ENCODE measurements around the gene FXYD6. TPM values are rescaled to one million over a fixed set of nuclear protein-coding genes. Genes with fewer than 3 reads are reported as not detected.

FXYD6 gene
- polyA plus RNA-seq, 1 of the 3 experiments (the other 2 are of a cell fraction) = 1.4 TPM

GRCh38 chr11:117855912-117856651, 20.4 kb downstream of the FXYD6 start:
- 71% methylated on average over 13 of the region's 13 CpGs for WGBS (ENCODE audit: low lambda C conversion rate)
- CTCF ChIA-PET = interaction anchor here (1.4 to 17.3 kb wide), 2 partner anchors 11 to 93 kb away, joined by 4 to 438 read pairs; no protein-coding TSS in a partner anchor
- Histone ChIP-seq H3K9me2 (no peaks in the 10 kb centered on the region), H2AFZ (ENCODE audit: low read depth) (no peak overlapping the region), H3K9ac (no peak overlapping the region), H3K27ac (ENCODE audit: low read depth in 2 of 2, low read length in 1 of 2) (no peak overlapping the region), H3K79me2 (ENCODE audit: insufficient read depth) (no peaks in the 10 kb centered on the region), H3K4me3 (ENCODE audit: low read depth in 2 of 2, low read length in 1 of 2) (no peak overlapping the region), H3K4me1 (ENCODE audit: control insufficient read depth in 1 of 2, insufficient read depth in 2 of 2, low read depth in 1 of 2, low read length in 1 of 2) (peaks cover 0 to 3% of the 10 kb centered on the region in 2 experiments; a peak in 1 of 4 replicates), H4K20me1 (ENCODE audit: insufficient read depth) (no peaks in the 10 kb centered on the region), H3K4me2 (no peak overlapping the region), H3K27me3 (ENCODE audit: insufficient read depth) (no peaks in the 10 kb centered on the region; the same call in 1 of the 2 replicates), H3K9me3 (0 out of 2 replicates have a peak, but pooled peaks cover 4% of the 10 kb centered on the region), H3K36me3 (replicated peaks in 1 of 2; ENCODE audit: control insufficient read depth in 1 of 2, insufficient read depth in 2 of 2, low read length in 1 of 2) (no peaks in the 10 kb centered on the region), H3F3A (replicated peaks; ENCODE audit: insufficient read depth) (no peaks in the 10 kb centered on the region)
- no peak for DNase-seq
- POLR2A ChIA-PET = no interaction called here
- no peak for TF ChIP-seq TEAD4 (IDR thresholded peaks at IDR 0.05; ENCODE audit: borderline replicate concordance, insufficient read depth)
- TF ChIP-seq REST (IDR thresholded peaks at IDR 0.05; ENCODE audit: low read depth, low read length) = no peak

DNA sequence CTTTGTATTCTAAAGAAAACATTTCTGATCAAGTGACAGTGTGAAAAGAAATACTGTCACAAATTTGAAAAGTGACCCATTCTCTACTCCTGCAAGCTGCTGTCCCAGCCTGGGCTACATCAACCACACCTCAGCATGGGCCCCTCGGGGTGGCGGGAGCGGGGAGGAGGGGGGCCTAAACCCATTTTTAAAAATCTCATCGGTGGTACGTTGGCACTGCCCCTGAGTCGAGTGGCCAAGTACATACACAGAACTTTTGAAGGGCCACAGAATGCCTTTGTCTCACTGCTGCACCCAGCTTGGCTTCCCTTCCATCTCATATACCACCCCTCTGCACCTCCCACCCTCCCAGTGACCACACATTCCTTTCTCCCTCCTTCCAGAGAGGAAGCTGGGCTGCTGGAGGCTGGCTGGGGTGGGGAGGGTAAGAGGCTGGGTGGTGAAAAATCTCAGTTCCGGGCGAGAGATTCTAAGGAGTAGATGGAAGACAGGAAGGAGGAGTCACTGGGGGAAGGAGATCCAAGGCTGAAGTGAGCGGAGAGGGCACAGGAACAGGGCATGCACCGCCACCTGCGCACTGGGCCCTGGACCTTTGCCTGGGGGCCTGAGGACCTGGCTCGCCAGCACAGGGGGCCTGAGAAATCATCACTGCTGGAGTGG, 21.1 kb downstream of the FXYD6 start:
- DNase-seq = no peak
- POLR2A ChIA-PET = no interaction called here
- CTCF ChIA-PET = interaction anchor here (1.2 to 17.3 kb wide), 5 partner anchors 11 to 198 kb away, joined by 4 to 438 read pairs (median 6); no protein-coding TSS in a partner anchor
- 0 out of 2 replicates have a peak, but pooled peaks cover 4% of the 10 kb centered on the region for H3K9me3 ChIP-seq
- no peak overlapping the region for H2AFZ ChIP-seq (ENCODE audit: low read depth)
- no peaks in the 10 kb centered on the region for H3F3A ChIP-seq (replicated peaks; ENCODE audit: insufficient read depth)
- H3K4me3 ChIP-seq (ENCODE audit: low read depth in 2 of 2, low read length in 1 of 2) = no peak overlapping the region
- H3K79me2 ChIP-seq (ENCODE audit: insufficient read depth) = no peaks in the 10 kb centered on the region
- H3K27ac ChIP-seq (ENCODE audit: low read depth in 2 of 2, low read length in 1 of 2) = no peak overlapping the region
- 53% methylated on average over 11 of the region's 12 CpGs for WGBS (ENCODE audit: low lambda C conversion rate)
- no peaks in the 10 kb centered on the region for H4K20me1 ChIP-seq (ENCODE audit: insufficient read depth)
- TF ChIP-seq EP300 (IDR thresholded peaks at IDR 0.05; ENCODE audit: borderline replicate concordance in 1 of 2, low read depth in 1 of 2, low read length in 1 of 2) (no peak), EZH2phosphoT487 (IDR thresholded peaks at IDR 0.05; ENCODE audit: borderline replicate concordance, low read depth) (no peak)
- H3K9ac ChIP-seq = no peak overlapping the region
- H3K4me1 ChIP-seq (ENCODE audit: control insufficient read depth in 1 of 2, insufficient read depth in 2 of 2, low read depth in 1 of 2, low read length in 1 of 2) = no peaks in the 10 kb centered on the region; a peak in 1 of 4 replicates
- no peaks in the 10 kb centered on the region for H3K36me3 ChIP-seq (replicated peaks in 1 of 2; ENCODE audit: control insufficient read depth in 1 of 2, insufficient read depth in 2 of 2, low read length in 1 of 2)
- no peaks in the 10 kb centered on the region; the same call in 1 of the 2 replicates for H3K27me3 ChIP-seq (ENCODE audit: insufficient read depth)
- H3K4me2 ChIP-seq = no peak overlapping the region
- no peaks in the 10 kb centered on the region for H3K9me2 ChIP-seq
